Activated T-cell treated with anti-CD3 and anti-CD28 coated beads for 24 hours (primary cell): ENCODE data around the gene ITIH3.

Source experiments
- DNase-seq: peaks from one replicate; pipeline ENCODE4 v3.0.0-alpha.2; 2020; ENCODE audit warnings: low read depth

The ITIH3 gene

DNA sequence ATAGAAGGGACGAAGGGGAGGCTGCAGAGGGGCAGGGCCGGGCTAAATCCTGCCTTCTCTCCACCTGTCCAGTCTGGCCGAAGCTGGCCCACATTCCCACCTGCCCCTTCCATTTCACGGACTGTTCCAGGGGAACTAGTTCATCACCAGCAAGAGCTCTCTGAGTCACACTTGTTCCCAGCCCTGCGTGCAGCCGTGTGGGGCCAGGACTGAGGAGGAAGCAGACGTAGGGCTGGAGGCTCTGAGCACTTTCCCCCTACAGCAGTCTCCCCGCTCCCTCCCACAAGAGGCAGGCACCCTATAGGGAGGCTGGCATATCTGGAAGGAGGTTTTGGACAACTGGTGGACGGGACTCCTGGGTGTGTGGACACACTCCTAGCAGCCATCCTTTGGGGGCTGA is 32.8 kb downstream of the ITIH3 start:
- DNase-seq: no peak

- DNase-seq: no peak
Measured at GRCh38 chr3:52827866-52828376, 33.3 kb downstream of the ITIH3 start.

GRCh38 chr3:52829482-52829881 is 34.9 kb downstream of the ITIH3 start:
- no peak for DNase-seq

DNA sequence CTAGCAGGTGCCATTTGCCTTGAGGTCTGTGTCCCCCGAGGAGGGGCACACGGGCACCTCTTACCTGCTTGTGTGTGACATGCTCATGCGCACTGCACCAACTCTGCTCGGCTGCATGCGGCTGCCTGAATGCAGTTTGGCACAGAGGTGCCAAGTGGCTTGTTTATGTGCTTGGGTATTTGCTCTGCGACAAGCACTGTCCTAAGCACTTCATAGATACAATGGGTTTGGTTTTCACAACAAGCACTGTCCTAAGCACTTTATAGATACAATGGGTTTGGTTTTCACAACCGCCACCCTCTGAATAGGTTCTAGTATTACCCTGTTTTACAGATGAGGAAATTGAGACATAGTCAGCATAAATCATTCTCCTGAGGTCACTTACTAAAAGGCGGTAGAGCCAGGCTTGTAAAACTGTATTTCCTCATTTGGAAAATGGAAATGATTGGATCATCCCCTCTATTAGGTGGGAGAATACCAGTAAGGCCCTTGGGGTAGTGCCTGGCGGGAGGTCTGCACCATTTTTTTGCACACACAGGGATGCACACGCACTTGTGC is 35.4 kb downstream of the ITIH3 start:
- DNase-seq: no peak

DNA sequence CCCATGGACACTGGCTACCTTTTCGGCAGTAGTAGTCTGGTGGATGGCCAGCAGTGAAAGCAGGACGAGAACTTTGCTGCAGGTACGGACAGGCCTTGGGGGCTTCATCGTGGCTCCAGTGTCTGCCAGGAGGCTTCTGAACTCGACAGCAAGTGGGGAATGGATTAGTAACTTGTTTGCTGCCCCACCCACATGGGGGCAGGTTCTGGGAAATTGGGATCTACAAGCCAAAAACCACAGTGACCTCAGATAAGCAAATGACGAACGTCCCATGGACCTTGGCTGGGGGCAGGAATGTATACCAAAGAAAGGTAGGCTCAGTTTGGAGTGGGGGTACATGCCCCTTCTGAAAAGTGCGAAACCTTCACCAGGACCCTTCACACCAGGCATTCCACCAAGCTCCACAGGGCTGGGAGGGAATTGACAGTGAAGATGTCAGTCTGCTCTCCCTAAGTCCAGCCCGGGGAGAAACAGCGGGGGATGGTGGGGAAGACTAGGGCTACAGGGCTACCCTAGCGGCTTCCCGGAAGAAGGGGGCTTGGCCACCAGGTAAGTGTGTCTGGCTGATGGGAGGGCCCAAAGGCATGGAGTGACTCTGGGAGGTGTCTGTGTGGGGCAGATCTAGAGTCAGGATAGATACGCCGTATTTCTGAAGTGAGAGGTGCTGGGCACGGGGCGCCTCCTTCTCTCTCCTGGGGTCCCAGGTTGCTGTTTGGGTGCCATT is 36.1 kb downstream of the ITIH3 start, which contains the start of gene ITIH4:
Gene ITIH4, minus strand, starts transcription at position 138 of the 724 bp plus-strand sequence. Its CDS starts 30 bp downstream, at position 108.
- DNase-seq: no peak

GRCh38 chr3:52831500-52832301 is 37.1 kb downstream of the ITIH3 start:
- no peak for DNase-seq

GRCh38 chr3:52833202-52833601 is 38.6 kb downstream of the ITIH3 start:
- no peak for DNase-seq

DNA sequence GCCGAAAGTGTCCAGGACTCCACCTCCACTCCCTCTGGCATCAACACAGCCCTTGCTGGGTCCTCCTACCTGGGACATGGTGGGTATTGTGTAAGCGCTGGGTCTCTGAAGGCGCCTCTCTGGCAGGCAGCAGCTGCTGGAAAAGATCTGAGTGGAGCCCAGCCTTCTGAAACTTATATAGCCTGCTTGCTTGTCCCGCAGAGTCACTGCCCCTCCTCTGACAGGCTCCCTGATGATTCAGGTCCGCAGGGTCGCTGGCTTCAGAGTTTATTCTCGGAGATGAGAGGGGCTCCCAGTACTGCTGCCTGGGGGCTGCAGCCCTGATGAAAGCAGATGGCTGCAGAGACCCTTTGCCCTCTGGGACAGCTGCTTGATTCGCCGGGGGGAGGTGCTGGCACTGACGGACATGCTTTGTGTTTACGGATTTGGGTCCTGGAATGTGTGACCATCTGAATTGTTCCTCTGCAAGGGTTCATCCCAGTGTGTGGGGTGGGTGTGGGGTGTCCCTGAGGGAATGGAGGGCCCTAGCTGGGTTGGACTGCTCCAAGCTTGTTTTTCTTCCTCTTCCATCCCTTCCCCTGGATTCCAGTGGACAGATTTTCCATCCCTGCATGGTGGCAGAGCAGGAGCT is 40.4 kb downstream of the ITIH3 start, which contains the start of gene MUSTN1:
Gene MUSTN1, minus strand, starts transcription at position 149 of the 631 bp plus-strand sequence. Its CDS starts 71 bp downstream, at position 78.
- DNase-seq: no peak

GRCh38 chr3:52835766-52836470 is 41.3 kb downstream of the ITIH3 start:
- no peak for DNase-seq

DNA sequence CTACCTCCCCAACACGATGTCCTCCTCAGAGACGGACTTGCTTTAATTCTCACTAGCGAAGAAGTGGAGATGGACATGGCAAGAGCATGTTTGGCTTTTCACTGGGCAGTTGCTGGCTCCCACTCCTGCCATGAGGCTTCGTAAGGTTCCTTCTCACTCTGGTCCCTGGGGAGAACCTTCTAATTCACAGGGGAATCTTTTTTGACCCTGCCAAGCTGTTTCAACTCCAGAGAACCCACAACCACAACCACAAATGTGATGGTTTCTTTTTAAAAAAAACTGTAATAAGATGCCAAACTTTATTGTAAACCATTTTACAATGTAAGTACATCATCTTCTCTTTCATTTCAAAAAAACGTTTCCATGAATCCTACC is 41.9 kb downstream of the ITIH3 start:
- DNase-seq: no peak

DNA sequence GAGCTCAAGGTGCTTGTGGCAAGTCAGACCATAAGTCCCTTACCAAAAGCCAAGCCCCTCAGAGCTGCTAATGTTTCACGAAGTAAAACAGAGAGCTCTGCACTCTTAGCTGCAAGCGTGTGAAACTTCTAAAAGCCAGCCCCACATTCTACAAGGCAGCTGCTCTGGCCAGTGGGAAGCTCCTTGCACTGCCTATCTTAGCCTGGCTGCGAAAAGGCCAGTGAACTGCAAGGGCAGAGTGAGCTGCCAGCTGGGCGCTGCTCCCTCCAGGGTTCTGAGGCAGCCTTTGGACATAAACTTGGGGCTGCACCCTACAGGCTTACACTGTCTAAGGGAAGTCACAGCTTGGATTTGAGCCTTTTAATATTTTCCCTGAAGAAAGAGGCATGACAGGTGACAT is 42.4 kb downstream of the ITIH3 start:
- DNase-seq: no peak

DNA sequence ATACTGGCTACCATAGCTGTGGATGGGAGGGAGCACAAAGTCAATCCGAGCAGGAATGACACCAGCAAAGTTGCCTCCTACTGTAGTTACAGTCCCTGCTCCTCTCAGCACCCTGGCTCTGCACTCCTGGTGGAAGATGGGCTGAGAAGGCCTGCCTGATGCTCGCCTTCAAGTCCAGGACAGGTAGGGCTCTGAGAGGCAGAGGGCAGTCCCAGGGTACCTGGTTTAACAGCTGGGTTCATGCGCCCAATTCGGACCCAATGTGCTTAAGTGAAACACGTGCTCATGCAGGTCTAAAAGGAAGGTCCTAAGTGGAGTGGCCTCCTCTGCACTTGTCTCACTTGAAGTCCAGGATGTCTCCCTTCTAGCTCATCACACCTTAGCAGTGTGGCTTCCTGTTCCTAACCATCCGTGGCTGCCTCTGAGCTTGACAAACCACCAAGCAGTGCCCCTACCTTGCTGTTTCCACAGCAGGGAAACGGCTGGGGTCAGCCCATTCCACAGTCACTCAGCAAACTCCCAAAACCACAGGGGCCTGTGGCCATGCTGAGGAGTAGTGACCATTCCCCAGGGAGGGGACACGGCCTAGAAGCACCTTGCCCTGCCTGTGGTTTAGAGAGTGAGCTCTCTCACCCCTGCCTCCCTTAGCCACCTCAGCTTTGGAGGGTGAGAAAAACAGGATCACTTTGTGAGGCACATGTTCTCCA is 44.1 kb downstream of the ITIH3 start:
- no peak for DNase-seq

DNA sequence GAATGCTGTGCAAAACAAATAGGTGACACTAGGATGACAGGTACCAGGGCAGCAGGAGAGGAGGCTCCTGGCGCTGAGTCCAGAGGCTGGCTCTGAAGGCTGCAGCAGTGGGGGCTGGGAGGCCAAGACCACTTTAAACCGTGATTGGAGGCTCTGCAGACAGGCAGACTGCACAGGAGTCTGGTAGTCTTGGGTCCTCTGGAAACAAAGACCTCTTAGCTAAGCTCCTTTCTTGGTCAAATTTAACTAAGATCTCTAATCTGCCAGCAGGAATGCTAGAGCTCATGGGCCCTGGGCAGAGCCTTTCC is 44.6 kb downstream of the ITIH3 start:
- no peak for DNase-seq

GRCh38 chr3:52839892-52840545 is 45.4 kb downstream of the ITIH3 start:
- no peak for DNase-seq

DNA sequence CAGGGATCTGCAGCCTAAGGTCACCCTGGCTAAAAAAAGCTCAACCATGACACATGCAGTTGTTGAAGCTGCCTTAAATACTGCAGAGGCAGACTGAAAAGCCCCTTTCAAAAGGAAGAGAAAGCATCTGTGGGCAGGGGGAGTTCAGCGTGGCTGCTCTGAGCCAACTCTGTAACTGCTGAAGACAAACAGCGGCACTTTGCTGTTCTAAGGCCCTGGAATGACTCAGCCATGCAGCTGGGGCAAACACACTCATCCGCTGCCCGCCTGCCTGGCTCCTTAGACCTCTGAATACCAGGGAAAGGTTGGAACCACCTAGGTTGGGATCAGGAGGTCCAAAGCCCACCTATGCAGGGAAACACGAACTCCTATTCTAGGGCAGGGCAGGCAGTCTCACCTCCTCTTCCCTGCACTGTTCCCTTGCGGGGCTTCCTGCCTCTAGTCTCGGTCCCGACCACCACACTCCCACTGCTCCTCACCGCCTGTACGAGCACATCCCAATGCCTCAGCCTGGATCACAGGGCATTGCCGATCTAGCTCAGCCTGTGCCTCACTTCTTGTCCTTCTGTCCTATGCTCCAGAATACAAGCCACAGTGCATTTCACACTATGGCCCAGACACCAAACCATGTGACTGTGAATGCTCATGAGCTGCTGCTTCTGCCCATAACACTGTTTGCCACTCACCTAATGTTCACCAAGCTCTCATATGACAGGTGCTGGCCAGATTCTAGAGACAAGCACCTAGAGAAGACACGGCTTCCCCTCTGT is 46.8 kb downstream of the ITIH3 start:
- no peak for DNase-seq

GRCh38 chr3:52841981-52842340 is 47.4 kb downstream of the ITIH3 start:
- DNase-seq: no peak

- no peak for DNase-seq
Measured at GRCh38 chr3:52842424-52842823, 47.8 kb downstream of the ITIH3 start.

DNA sequence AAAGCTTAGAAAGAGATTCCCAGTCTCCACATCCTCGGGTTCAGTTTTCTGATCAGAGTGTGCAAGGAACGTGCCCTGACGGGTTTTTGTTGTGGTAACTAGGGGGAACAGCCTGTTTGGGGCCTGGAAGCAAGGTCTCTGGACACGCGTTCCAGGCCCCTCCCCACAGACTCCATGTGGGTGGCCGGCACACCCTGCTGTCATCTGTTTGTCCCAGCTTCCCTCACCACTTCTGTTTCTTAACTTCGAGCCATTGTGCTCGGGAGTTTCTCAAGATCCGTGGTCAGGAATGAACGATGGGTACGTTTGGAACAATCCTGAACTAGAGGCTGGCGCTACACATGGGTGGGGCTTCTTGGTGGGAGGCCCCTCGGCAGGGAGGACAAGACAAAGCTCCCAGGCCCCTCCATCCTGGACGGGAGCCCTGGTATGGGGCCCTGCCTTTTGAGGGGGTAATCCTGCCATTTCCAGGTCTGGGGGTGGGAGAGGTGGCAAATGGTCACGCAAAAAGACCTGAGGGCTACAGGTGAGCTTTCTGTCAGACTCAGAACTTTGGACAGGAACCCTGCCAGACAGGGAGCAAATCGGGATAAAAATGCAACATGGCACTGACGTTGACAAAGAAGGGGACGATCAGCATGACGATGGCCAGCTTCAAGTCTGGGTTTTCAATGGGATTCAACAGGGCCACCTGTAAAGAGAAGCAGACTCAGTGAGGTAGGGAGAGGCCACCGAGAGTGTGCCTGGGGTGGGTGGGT is 48.7 kb downstream of the ITIH3 start:
- no peak for DNase-seq

DNA sequence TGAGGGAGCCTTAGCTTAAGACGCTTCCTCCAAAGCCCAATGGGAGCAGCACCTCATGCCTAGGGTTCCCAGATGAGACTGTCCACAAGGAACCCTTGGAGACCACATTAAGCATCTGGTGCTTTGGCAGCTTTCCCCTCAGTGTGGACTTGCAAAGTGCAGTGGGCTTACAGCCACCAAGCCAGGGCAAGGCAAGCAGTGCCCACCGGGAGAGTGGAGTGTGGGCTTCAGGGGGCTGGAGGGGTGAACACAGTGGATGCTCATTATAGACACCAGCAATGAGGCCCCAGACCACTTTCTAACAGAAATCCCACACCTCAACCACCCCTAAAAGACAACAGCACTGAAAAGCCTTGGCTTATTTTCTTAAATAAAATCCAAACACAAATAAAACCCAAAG is 49.3 kb downstream of the ITIH3 start:
- no peak for DNase-seq
